ENCODE measurements around the gene SLC8A1.

- TF ChIP-seq CTCF (IDR thresholded peaks at IDR 0.05), result no peak
- no peak for TF ChIP-seq POLR2A (IDR thresholded peaks at IDR 0.05)
Measured at GRCh38 chr2:40113997-40114396, 337.9 kb downstream of the SLC8A1 start.
